Measurements from ENCODE around the gene CACNG3.

The CACNG3 gene

GRCh38 chr16:24282141-24282540, 26.0 kb downstream of the CACNG3 start:
- no peak for TF ChIP-seq TAF1 (IDR thresholded peaks at IDR 0.05; ENCODE audit: borderline replicate concordance, insufficient read depth, low read length)
- no peak for TF ChIP-seq FOXP2 (optimal IDR thresholded peaks at IDR 0.05; ENCODE audit: borderline replicate concordance, extremely low read depth, extremely low read length, insufficient read depth)
- no peak for TF ChIP-seq REST (IDR thresholded peaks at IDR 0.05; ENCODE audit: insufficient read depth in 1 of 2, low read depth in 2 of 2, low read length in 2 of 2)
- TF ChIP-seq SIN3A (IDR thresholded peaks at IDR 0.05; ENCODE audit: borderline replicate concordance, insufficient read depth, low read length) = no peak
- TF ChIP-seq POLR2AphosphoS5 (IDR thresholded peaks at IDR 0.05; ENCODE audit: low read depth, low read length) = no peak

- TF ChIP-seq SIN3A (IDR thresholded peaks at IDR 0.05; ENCODE audit: borderline replicate concordance, insufficient read depth, low read length) (no peak), TAF1 (IDR thresholded peaks at IDR 0.05; ENCODE audit: borderline replicate concordance, insufficient read depth, low read length) (no peak), FOXP2 (optimal IDR thresholded peaks at IDR 0.05; ENCODE audit: borderline replicate concordance, extremely low read depth, extremely low read length, insufficient read depth) (no peak), POLR2AphosphoS5 (IDR thresholded peaks at IDR 0.05; ENCODE audit: low read depth, low read length) (no peak), REST (IDR thresholded peaks at IDR 0.05; ENCODE audit: insufficient read depth in 1 of 2, low read depth in 2 of 2, low read length in 2 of 2) (no peak)
These were observed 30.7 kb downstream of the CACNG3 start for GRCh38 chr16:24286741-24287405.

- TF ChIP-seq TAF1 (IDR thresholded peaks at IDR 0.05; ENCODE audit: borderline replicate concordance, insufficient read depth, low read length) (no peak), SIN3A (IDR thresholded peaks at IDR 0.05; ENCODE audit: borderline replicate concordance, insufficient read depth, low read length) (no peak), POLR2AphosphoS5 (IDR thresholded peaks at IDR 0.05; ENCODE audit: low read depth, low read length) (no peak), FOXP2 (optimal IDR thresholded peaks at IDR 0.05; ENCODE audit: borderline replicate concordance, extremely low read depth, extremely low read length, insufficient read depth) (no peak), REST (IDR thresholded peaks at IDR 0.05; ENCODE audit: insufficient read depth in 1 of 2, low read depth in 2 of 2, low read length in 2 of 2) (no peak)
These were observed 32.4 kb downstream of the CACNG3 start for GRCh38 chr16:24288516-24288915.

GRCh38 chr16:24289166-24289700, 33.1 kb downstream of the CACNG3 start:
- TF ChIP-seq REST (IDR thresholded peaks at IDR 0.05; ENCODE audit: insufficient read depth in 1 of 2, low read depth in 2 of 2, low read length in 2 of 2) (no peak), FOXP2 (optimal IDR thresholded peaks at IDR 0.05; ENCODE audit: borderline replicate concordance, extremely low read depth, extremely low read length, insufficient read depth) (no peak), POLR2AphosphoS5 (IDR thresholded peaks at IDR 0.05; ENCODE audit: low read depth, low read length) (no peak), SIN3A (IDR thresholded peaks at IDR 0.05; ENCODE audit: borderline replicate concordance, insufficient read depth, low read length) (no peak), TAF1 (IDR thresholded peaks at IDR 0.05; ENCODE audit: borderline replicate concordance, insufficient read depth, low read length) (no peak)
